Activated T-cell treated with anti-CD3 and anti-CD28 coated beads, Interleukin-2, amount 50 U/mL, for 72 hours (primary cell): ENCODE results near the gene SHANK3. TPM values are rescaled to one million over a fixed set of nuclear protein-coding genes. Genes with fewer than 3 reads are reported as not detected.

ENCODE experiments used
- ATAC-seq, 2 donors: fragments of 150-1000 bp; cut with Tn5 transposase; replicated peaks in 1 of 2; 2 replicates each; pipeline ENCODE4 v1.10.0; 2021; ENCODE audit warnings: moderate library complexity in 2 of 2, mild to moderate bottlenecking in 1 of 2
- DNase-seq, 2 donors: peaks; one replicate each; pipeline ENCODE4 v3.0.0; 2021 to 2022; ENCODE audit warnings: mixed read lengths in 1 of 2
- H3K27ac Mint-ChIP-seq: one replicate; pipeline ENCODE4 v1.8.0; 2022; ENCODE audit warnings: mild to moderate bottlenecking, moderate library complexity, mixed read lengths
- H3K27me3 Mint-ChIP-seq: one replicate; pipeline ENCODE4 v1.8.0; 2022; ENCODE audit warnings: low read depth, mixed read lengths
- H3K36me3 Mint-ChIP-seq, 2 donors: one replicate each; pipeline ENCODE4 v1.8.0; 2022; ENCODE audit warnings: mixed read lengths in 2 of 2, mild to moderate bottlenecking in 1 of 2; ENCODE audit not compliant: insufficient read depth in 2 of 2
- H3K4me1 Mint-ChIP-seq: one replicate; pipeline ENCODE4 v1.8.0; 2022; ENCODE audit warnings: low read depth, mixed read lengths
- H3K4me3 Mint-ChIP-seq, 2 donors: one replicate each; pipeline ENCODE4 v1.8.0; 2022; ENCODE audit warnings: mild to moderate bottlenecking in 2 of 2, mixed read lengths in 2 of 2, moderate library complexity in 2 of 2
- H3K9me3 Mint-ChIP-seq, 2 donors: one replicate each; pipeline ENCODE4 v1.8.0; 2022; ENCODE audit warnings: mixed read lengths in 2 of 2
- total RNA-seq, 2 donors: library from RNA; stranded (reverse); gene quantifications; one replicate each; pipeline ENCODE4 v1.2.3, GENCODE V29; 2022

Gene SHANK3
- total RNA-seq, 2 donors from 2014 or later: 0.19 to 0.24 TPM

DNA sequence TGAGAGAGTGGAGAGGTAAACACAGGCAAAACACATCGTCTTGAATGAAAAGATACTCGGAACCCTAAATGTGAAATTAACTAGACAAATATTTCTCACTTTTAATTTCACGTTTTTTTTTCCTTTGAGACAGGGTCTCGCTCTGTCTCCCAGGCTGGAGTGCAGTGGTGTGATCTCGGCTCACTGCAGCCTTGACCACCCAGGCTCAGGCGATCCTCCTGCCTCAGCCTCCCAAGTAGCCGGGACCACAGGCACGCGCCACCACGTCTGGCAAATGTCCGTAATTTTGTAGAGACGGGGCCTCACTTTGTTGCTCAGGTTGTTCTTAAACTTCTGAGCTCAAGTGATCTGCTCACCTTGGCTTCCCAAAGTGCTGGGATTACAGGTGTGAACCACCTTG lies 7.4 kb upstream of the SHANK3 start:
- Mint-ChIP-seq H3K4me1 (no peaks in the 10 kb centered on the region), H3K27me3 (peaks cover 4% of the 10 kb centered on the region), H3K27ac (no peak overlapping the region), H3K4me3 (no peak overlapping the region), H3K9me3 (no peaks in the 10 kb centered on the region), H3K36me3 (no peaks in the 10 kb centered on the region)
- no peak for DNase-seq
- ATAC-seq: no peak

DNA sequence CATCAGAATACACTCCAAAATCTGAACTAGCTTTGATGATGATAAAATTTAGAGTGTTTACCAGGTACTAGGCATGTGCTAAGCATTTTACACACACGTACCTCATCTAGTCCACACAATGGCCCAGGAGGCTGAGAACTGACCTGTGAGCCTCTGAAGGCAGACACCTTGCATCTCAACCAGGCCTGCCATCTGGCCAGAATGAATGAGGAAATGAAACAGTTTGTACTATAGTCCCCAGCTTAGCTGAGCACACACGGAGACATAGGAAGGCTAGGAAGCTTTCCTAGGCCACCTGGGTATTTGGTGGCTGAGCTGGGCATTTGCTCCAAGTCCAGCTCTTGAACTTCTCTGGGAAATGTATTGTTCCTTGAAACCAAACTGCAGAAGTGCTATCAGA lies 6.9 kb upstream of the SHANK3 start:
- no peak for DNase-seq
- ATAC-seq: no peak

DNA sequence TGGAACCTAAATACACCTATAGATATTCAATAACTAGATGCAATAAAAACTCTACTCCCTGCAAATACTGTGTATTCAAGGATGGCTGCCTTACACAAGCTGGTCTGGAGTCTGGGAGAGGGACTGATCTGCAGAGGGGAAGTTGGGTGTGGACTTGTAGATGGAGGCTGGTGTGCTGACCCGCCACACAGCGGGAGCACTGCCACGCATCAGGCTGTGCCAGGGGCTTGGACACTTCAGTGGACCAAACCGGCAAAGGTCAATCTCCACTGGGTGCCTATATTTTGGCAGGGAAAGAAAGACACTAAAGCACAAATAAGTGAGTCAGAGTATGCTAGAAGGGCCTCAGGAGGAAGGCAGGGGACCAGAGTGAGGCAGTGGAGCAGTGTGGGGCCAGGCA lies 2.1 kb upstream of the SHANK3 start:
- Mint-ChIP-seq H3K36me3 (peaks cover 0 to 5% of the 10 kb centered on the region in 2 donors), H3K4me3 (no peak overlapping the region), H3K27me3 (peaks cover 36% of the 10 kb centered on the region), H3K27ac (no peak overlapping the region), H3K9me3 (no peaks in the 10 kb centered on the region), H3K4me1 (peaks cover 12% of the 10 kb centered on the region)
- no peak for DNase-seq
- ATAC-seq: no peak

More for the DNA sequence above, 6.9 kb upstream of the SHANK3 start:
- H3K4me1 Mint-ChIP-seq: no peaks in the 10 kb centered on the region
- no peak overlapping the region for H3K4me3 Mint-ChIP-seq
- no peaks in the 10 kb centered on the region for H3K36me3 Mint-ChIP-seq
- H3K27me3 Mint-ChIP-seq: peaks cover 4% of the 10 kb centered on the region
- H3K9me3 Mint-ChIP-seq: no peaks in the 10 kb centered on the region
- H3K27ac Mint-ChIP-seq: no peak overlapping the region

DNA sequence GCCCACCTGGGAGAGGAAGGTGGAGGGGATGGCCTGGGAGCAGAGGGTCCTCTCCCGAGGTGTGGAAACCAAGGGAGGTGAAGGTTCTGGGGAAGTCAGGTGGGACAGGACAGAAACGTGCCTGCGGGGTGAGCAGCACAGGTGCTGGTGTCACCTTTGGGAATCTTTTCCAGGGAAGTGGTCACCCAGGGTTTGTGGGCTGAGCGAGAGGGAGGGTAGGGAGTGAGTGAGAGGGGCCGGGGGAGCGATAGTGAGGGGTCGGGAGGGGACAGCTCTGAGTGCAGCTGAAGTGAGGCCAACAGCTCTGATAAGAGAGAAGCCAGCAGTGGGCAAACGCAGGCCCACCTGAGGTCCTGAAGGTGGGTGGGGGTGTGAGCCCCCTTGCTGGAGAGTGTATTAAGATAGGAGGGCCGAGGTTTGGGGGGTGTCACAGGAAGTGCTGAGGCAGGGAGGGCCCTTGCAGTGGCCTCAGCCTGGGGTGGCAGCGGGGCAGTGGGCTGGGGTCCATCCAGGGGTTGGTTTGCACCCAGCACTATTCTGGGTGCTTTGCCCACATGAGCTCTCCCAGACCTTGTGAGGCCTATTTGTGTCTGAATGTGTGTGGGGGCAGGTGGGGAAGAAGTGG lies 1.6 kb upstream of the SHANK3 start:
- Mint-ChIP-seq H3K27ac (no peak overlapping the region), H3K4me1 (peaks cover 12% of the 10 kb centered on the region), H3K9me3 (no peaks in the 10 kb centered on the region), H3K27me3 (peaks cover 41% of the 10 kb centered on the region), H3K36me3 (peaks cover 0 to 5% of the 10 kb centered on the region in 2 donors), H3K4me3 (no peak overlapping the region)
- no peak for ATAC-seq
- no peak for DNase-seq

DNA sequence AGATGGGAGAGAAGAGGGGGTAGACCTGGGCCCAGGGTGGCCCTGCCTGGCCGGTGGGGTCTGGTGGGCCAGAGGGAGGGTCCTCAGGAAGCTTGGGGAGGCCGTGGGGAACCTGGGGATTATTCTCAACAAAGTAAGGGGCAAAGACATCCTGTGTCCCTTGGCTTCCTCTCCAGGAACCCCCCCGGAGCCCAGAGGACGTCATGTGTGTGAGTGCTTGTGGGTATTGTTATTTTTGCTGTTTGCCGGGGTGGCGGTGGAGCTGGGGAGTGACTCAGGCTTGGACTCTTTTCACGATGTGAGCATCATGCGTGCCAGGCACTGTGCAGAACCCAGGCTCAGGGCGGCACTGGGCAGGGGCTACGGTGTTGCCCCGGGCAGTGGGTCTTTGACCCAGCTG lies 982 bp upstream of the SHANK3 start:
- H3K4me3 Mint-ChIP-seq: no peak overlapping the region
- ATAC-seq (no peak), DNase-seq (no peak)
- H3K27me3 Mint-ChIP-seq: peaks cover 46% of the 10 kb centered on the region
- no peaks in the 10 kb centered on the region for H3K9me3 Mint-ChIP-seq
- H3K36me3 Mint-ChIP-seq: peaks cover 0 to 5% of the 10 kb centered on the region in 2 donors
- no peak overlapping the region for H3K27ac Mint-ChIP-seq
- H3K4me1 Mint-ChIP-seq: peaks cover 12% of the 10 kb centered on the region

DNA sequence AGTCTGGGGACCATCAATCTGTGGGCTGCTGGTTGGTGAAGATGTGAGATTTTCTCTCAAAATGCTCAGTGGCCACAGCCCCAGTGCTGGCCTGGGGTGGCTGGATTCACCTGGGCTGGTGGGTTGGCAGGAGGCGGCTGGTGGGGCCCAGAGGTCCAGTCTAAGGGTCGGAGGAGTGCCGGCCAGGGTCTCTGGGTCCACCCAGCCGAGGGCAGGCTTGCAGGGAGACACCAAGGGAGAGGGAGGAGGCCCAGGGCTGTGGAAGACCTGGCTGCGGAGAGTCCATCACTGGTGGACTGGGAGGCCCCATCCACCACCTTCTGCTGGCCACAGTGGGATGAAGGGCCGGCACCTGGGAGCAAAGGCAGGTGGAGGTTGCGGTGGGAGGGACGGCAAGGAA lies 582 bp upstream of the SHANK3 start:
- H3K27ac Mint-ChIP-seq: no peak overlapping the region
- H3K27me3 Mint-ChIP-seq: peaks cover 46% of the 10 kb centered on the region
- peaks cover 12% of the 10 kb centered on the region for H3K4me1 Mint-ChIP-seq
- H3K36me3 Mint-ChIP-seq: peaks cover 0 to 5% of the 10 kb centered on the region in 2 donors
- ATAC-seq: no peak
- no peak overlapping the region for H3K4me3 Mint-ChIP-seq
- no peaks in the 10 kb centered on the region for H3K9me3 Mint-ChIP-seq
- no peak for DNase-seq

DNA sequence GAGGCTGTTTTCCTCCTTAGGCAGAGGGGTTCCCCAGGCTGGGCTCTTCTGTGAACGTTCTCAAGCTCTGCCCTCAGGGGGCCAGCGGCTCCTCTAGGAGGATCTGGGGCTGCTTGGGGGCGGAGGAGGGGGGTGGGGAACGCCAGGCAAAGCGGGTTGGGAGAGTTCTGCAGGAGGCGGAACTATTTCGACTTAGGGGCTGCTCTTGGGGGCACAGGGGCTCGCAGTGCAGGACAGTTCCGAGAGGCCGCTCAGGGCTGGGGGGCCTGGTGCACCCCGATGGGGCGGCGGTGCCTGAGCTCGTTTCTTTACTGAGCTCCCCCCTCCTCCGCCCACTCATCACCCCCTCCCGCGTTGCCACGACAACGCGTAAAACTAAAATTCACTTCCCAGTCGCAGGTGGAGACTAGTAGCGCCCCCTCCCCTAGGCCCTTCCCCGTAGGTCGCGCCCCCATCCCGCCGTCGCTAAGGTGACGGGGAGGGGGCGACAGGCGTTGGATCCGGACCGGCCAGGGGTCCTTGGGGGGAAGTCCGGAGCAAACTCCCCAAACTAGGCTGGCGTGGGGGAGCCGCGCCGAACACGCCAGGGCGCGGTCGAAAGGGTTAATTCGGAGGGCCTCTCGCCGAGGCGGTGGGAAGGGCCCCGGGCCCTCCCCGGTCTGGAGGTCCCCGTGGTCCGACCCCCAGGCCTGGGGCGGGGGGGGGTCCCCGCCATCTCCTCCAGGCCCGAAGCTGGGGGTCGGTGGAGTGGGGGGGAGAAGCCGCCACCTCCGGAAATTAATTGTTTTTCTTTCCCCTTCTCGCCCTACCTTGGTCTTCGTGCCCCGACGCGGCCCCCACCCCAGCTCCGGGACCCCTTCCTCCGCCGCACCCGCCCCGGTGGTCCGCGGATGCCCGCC lies 857 bp downstream of the SHANK3 start:
- H3K27me3 Mint-ChIP-seq: peaks cover 46% of the 10 kb centered on the region

DNA sequence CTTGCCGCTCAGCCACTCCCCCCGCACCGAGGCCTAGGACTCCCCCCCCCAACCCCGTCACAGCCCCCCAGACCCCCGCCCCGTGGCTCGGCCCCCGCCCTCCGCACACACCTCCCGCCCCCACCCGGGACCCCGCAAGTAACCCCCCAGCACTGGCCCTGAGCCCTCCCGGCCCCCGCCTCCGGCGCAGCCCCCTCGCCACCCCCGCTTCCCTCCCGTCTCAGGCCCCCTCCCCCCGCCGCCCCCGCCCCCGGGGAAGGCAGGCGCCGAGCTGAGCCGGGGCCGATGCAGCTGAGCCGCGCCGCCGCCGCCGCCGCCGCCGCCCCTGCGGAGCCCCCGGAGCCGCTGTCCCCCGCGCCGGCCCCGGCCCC lies 1.5 kb downstream of the SHANK3 start:
- Mint-ChIP-seq H3K27ac (no peak overlapping the region), H3K27me3 (peaks cover 46% of the 10 kb centered on the region), H3K9me3 (no peaks in the 10 kb centered on the region), H3K36me3 (peaks cover 0 to 5% of the 10 kb centered on the region in 2 donors), H3K4me1 (peaks cover 12% of the 10 kb centered on the region), H3K4me3 (peak overlapping the region; percentile 31 to 57)
- DNase-seq: no peak
- peak; percentile 19 to 22 for ATAC-seq

More for the DNA sequence above, 857 bp downstream of the SHANK3 start:
- peaks cover 12% of the 10 kb centered on the region for H3K4me1 Mint-ChIP-seq
- H3K4me3 Mint-ChIP-seq: peak overlapping the region; percentile 31 to 65
- ATAC-seq (no peak), DNase-seq (no peak)
- H3K9me3 Mint-ChIP-seq: no peaks in the 10 kb centered on the region
- no peak overlapping the region for H3K27ac Mint-ChIP-seq
- peaks cover 0 to 5% of the 10 kb centered on the region in 2 donors for H3K36me3 Mint-ChIP-seq

DNA sequence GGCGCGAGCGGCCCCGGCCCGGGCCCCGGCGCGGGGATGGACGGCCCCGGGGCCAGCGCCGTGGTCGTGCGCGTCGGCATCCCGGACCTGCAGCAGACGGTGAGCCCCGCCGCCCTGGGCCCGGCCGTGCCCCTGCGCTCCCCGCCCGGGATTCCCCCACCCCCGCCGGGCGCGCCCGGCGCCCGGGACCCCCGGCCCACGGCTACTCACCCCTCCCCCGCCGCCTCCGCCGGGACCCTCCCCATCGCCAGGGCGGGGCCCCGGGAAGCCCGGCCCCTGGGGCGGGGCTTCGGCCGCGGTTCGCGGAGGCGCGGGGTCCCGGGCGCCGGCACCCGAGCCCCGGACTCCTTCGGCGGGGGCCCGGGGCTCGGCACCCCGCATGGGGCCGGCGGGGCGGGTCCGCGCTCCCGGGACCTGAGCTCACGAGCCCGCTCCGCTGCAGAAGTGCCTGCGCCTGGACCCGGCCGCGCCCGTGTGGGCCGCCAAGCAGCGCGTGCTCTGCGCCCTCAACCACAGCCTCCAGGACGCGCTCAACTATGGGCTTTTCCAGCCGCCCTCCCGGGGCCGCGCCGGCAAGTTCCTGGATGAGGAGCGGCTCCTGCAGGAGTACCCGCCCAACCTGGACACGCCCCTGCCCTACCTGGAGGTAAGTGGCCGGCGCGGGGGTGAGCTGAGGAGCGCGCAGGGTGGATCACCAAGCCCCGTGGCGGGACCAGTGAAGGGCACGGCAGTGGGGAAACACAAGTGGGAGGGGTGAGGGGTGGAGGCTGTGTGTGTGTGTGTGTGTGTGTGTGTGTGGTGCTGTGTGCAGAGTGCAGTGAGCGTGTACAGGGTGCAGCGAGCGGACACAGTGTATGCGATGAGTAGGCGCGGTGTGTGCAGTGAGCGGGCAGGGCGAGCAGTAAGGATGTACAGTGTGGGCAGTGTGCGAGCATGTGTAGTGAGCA lies 2.3 kb downstream of the SHANK3 start:
- Mint-ChIP-seq H3K27ac (no peak overlapping the region), H3K4me3 (peak overlapping the region; percentile 48 to 76), H3K36me3 (peaks cover 0 to 5% of the 10 kb centered on the region in 2 donors), H3K4me1 (peaks cover 12% of the 10 kb centered on the region), H3K27me3 (peaks cover 46% of the 10 kb centered on the region), H3K9me3 (no peaks in the 10 kb centered on the region)
- ATAC-seq (peak; percentile 49 to 51), DNase-seq (peak; percentile 19 to 23)

DNA sequence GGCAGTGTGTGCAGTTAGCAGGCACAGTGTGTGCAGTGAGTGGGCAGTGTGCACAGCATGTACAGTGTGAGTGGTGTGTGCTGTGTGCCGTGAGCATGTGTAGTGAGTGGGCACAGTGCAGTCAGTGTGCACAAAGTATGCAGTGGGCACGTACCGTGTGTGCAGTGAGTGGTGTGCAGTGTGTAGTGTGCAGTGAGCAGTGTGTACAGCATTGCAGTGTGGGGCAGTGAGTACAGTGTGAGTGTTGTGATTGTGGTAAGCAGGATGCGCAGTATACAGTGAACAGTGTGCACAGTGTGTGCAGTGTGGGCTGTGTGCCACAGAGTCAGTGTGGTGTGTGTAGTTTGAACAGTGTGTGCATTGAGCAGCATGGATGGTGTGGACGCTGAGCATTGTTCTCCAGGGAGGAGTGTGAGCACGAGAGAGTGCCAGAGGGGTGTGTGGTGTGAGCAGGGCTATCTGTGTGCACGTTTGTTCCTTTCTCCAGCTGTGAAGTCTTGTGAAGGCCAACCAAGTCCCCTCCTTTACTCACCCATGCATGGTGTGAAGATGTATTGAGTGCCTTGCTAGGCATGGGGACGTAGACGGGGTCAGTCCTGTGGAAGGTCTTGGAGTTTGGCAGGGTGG lies 3.0 kb downstream of the SHANK3 start:
- ATAC-seq: peak in 1 of 2 donors; percentile 6
- Mint-ChIP-seq H3K27ac (no peak overlapping the region), H3K27me3 (peaks cover 42% of the 10 kb centered on the region), H3K4me3 (peak overlapping the region in 1 of 2 donors; percentile 76), H3K4me1 (peaks cover 12% of the 10 kb centered on the region), H3K9me3 (no peaks in the 10 kb centered on the region), H3K36me3 (peaks cover 0 to 5% of the 10 kb centered on the region in 2 donors)
- no peak for DNase-seq

DNA sequence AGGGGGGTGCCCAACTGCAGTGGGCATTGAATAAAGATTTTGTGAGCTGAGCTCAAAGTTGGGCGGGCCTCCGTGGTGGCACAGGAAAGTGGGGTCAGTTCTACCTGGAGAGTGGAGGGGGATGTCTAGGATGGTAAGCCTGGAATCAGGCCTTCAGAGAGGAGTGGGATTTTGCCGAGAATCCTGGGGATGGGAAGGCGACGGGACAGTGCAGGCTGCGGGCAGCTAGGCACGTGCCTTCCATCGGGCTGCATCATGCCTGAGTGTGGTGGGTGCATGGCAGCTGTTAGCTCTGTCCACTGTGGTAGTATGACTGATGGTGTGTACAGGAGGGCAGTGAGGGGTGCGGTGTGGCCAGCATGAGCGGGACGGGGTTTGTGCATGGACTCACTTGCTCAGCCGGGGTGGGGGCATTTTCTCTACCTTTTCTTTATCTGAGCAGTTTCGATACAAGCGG lies 3.6 kb downstream of the SHANK3 start:
- Mint-ChIP-seq H3K9me3 (peaks cover 0 to 3% of the 10 kb centered on the region in 2 donors), H3K27ac (no peak overlapping the region), H3K27me3 (peaks cover 37% of the 10 kb centered on the region), H3K36me3 (peaks cover 0 to 5% of the 10 kb centered on the region in 2 donors), H3K4me1 (peaks cover 12% of the 10 kb centered on the region), H3K4me3 (no peak overlapping the region)
- DNase-seq (no peak), ATAC-seq (no peak)
